GM18505 (cell line): Measurements from ENCODE around the gene ZNF264.
"Not testable (repeated sequence)": the region's sequence is repeated elsewhere in the genome, so short reads cannot be mapped to it uniquely, and the experiment has no call there.

ENCODE experiments used
- ATAC-seq: cut with Tn5 transposase; IDR thresholded peaks from one replicate; pipeline ENCODE4 v1.9.1; 2021; ENCODE audit not compliant: unreplicated experiment
- POLR2A ChIP-seq: IDR thresholded peaks from 4 replicates; pipeline ENCODE4 v1.6.1; 2011; ENCODE audit warnings: borderline replicate concordance; ENCODE audit not compliant: insufficient read depth, insufficient read length; ENCODE audit errors: extremely low read depth

The ZNF264 gene

DNA sequence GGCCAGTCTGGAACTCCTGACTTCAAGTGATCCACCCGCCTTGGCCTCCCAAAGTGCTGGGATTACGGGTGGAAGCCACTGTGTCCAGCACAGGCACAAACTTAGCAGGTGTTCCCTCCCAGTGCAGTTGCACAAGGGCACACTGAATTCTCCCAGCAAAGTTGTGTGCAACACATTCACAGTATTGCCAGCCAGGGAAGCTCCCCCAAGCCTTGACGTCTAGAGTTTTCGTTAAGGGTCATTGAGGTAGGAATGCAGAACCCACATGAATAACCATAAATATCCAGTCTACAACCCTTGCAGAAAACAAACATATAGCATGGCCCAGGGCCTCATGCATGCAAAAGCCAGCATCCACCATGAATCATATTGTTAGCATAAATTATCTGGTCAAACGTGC, 36.2 kb downstream of the ZNF264 start:
- no peak for ATAC-seq
- no peak for TF ChIP-seq POLR2A

DNA sequence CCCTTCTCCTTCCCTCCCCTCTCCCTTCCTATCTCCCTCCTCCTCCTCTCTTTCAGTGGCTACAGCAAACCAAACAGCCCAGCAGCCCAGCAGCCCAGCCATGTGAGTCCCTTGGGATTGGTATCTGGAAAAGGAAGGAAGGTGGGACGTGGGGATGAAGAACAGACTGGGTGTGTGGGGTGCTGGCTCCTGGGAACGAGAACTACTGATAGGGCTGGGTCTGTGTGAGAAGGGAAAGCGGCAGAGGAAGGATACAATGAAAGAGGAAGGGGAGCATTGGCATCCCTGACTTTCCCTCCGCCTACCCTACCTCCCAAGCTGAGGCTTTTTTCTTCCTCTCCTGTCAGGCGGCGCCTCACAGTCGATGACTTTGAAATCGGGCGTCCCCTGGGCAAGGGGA, 40.4 kb downstream of the ZNF264 start:
- no peak for TF ChIP-seq POLR2A
- ATAC-seq: no peak

DNA sequence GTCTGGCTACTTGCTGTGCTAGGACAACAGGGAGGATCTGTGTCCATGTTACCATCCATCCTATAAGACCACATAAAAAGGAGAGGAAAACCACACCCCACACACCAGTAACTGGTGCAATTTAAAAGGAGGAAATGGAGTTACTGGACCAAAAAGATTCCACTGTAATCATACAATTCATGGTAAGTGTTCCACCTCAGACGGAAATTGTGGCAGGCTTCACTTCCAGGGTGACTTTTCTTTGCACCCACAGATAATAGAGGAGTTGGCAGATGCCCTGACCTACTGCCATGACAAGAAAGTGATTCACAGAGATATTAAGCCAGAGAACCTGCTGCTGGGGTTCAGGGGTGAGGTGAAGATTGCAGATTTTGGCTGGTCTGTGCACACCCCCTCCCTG, 41.9 kb downstream of the ZNF264 start:
- TF ChIP-seq POLR2A: no peak
- no peak for ATAC-seq

DNA sequence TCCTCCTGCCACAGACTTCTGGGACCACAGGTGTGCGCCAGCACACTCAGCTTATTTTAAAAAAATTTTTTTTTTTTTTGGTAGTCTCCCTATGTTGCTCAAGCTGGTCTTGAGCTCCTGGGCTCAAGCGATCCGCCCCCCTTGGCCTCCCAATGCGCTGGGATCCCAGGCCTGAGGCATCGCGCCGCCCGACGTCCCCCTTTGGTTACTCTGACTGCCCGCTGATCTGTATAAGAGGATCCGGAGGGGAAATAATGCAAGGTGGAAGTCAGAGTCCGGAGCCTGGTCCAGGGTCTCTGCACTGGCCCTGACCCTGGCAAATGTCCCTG, 48.6 kb downstream of the ZNF264 start:
- TF ChIP-seq POLR2A: no peak
- ATAC-seq: peak; percentile 33

DNA sequence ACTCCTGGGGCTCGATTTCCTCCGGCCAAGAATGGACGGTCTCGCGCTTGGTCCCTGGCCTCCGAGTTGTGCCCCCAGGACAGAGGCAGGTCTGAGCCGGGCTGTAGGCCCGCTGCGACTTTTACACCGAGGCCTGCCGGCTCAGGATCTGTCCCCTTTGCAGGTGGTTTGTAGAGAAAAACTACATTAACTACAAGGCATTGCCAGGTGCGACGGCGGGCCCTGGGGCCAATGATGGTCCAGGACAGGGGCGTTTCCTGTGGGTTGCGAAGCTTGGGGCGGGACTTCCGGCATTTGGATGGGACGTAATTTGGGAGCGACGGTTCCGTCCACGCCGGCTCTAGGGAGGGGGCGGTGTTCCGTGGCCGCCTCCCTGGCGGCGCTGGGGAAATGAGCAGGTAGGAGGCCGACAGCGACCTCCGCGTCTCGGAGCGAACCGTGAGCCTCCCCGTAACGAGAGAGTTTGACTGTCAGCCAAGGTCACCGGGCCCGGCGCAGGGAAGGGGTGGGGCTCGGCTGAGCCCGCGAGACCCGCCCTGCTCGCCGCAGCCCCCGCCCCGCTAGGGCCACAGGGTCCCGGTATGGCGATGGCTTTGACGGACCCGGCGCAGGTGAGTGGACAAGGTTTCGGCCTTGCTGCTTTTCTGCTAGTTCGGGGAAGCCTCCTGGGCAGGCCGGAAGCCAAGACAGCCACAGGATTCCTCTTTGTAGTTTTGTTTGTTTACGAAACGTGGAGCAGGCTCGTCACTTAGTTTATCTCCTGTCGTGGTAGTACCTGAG, 49.2 kb downstream of the ZNF264 start, which contains the start of gene ZNF805:
ZNF805 (plus strand) TSS at position 322 of the 780 bp plus-strand sequence; CDS start at position 582, 260 bp downstream.
- peak; percentile 87 for ATAC-seq
- peak; percentile 79 for TF ChIP-seq POLR2A

DNA sequence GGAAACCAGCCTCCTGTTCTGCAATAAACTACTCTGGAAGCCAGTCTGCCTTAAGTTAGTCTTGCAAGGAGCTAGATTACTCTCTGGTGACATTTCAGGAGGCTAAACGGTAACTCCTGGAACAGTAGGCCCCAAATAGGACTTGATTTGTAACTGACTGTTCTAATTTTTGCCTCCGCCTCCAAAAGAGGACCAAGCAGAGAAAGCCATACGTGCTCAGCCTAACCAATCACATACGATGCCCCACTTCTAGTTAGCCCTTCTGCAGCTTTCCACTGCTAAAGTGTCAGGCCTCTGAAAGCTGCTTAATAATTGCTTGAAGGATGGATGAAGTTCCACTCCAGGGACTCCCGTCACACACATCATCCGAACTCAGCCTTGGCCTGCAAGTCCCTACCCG, 49.9 kb downstream of the ZNF264 start:
- no peak for TF ChIP-seq POLR2A
- ATAC-seq: no peak

DNA sequence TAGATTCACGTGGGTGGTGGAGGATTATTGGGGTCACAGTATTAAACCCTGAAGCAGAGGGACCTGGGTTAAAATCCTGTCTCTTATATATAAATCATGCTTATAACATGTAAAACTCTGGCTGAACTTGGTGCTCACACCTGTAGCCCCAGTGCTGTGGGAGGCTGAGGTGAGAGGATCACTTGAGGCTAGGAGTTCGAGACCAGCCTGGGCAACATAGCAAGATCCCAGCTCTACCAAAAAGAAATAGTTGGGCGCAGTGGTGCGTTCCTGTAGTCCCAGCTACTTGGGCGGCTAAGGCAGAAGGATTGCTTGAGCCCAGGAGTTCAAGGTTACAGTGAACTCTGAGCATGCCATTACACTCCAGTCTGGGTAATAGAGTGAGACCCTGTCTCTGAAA, 51.5 kb downstream of the ZNF264 start:
- ATAC-seq: no peak
- TF ChIP-seq POLR2A: no peak

DNA sequence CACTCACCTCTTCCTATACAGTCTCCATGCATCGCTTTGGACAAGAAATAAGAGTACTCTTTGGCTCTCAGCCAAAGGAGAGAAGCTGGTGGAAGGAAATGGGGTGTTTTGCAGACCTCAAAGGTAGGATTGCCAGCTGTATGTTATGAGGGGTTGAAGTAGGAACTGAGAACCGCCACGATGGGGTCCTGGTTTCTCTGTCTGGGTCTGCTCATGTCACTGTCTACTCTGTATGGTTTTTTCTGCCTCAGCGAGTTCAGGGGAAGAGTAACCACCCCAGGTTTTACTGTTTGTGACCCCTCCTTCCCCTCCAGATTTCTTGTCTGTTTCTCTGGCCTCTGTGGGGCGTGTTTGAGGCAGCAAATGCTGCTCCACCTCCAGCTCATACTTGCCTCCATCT, 53.2 kb downstream of the ZNF264 start:
- no peak for ATAC-seq
- no peak for TF ChIP-seq POLR2A

DNA sequence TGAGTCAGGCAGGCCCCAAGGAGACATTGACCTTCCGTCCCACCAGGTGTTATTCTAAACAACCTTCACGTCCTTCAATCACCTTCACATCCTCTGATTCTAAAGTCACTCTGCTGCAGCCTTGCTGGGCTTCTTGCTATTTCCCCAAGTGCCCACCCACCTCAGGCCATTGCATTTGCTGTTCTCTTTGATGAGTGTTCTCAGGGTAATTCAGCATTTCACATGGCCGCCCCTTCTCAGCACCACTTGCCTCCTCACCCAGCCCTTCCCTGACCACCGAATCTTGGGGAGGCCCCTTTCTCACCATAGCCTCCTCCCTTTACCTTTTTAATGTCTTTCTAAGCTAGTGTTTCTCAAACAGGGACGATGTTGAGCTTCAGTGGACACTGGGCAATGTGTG, 53.8 kb downstream of the ZNF264 start:
- no peak for ATAC-seq

DNA sequence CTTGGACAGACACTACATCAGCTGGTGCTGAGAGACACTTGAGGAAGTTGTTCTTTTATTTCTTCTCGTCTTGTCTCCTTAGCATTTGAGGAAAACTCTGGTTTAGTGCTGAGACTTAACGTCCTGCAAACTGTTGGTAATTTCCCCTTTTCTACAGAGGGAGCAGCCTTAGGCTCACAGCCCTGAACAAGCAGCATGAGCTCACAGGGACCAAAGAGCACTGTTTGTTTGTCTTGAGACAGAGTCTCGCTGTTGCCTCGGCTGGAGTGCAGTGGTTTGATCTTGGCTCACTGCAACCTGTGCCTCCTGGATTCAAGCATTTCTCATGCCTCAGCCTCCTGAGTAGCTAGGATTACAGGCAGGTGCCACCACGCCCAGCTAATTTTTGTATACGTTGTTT, 54.7 kb downstream of the ZNF264 start:
- ATAC-seq: no peak
- TF ChIP-seq POLR2A: no peak

More for the DNA sequence above, 53.8 kb downstream of the ZNF264 start:
- no peak for TF ChIP-seq POLR2A

DNA sequence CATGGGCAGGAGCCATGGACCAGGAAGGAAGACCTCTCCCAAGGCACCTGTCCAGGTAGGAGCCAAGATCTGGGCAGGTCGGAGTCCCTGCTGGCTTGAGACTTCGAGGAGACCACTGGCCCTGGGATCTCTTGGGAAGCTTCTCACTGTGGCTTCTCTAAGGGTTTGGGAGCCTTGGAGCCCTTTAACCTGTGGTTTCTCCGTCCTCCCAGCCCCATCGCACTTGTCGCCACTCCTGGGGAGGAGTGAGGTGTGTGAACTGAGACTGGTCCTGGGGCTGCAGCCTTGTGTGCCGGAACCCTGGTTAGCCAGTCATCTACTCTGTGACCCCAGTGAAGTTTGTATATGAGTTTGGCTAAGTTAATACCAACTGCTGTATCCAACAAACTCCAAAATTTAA, 57.3 kb downstream of the ZNF264 start:
- no peak for TF ChIP-seq POLR2A
- ATAC-seq: no peak

DNA sequence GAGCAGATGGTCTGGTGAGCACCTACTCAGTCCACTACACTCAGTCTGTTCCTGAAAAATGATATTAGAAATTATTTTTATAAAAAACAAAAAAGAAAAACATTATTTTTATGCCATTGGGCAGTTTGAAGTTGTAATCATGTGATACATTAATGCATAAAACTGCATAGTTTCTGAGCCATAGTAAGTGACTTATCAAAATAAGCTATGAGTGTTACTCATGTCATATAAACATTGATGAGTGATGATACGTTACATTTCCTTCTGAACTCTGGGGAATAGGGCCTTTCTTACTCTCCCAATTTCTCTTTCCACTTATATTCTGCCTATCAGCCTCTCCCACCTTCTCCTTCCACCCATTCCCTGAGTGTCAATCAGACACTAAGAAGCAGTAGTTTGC, 58.0 kb downstream of the ZNF264 start:
- no peak for TF ChIP-seq POLR2A
- ATAC-seq: no peak

DNA sequence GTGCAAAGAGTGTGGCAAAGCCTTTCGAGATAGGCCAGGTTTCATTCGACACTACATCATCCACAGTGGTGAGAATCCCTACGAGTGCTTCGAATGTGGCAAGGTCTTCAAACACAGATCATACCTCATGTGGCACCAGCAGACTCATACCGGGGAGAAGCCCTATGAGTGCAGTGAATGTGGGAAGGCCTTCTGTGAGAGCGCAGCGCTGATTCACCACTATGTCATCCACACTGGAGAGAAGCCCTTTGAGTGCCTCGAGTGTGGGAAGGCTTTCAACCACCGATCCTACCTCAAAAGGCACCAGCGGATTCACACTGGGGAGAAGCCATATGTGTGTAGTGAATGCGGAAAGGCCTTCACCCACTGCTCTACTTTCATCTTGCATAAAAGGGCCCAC, 62.5 kb downstream of the ZNF264 start:
- not testable (repeated sequence) for ATAC-seq

DNA sequence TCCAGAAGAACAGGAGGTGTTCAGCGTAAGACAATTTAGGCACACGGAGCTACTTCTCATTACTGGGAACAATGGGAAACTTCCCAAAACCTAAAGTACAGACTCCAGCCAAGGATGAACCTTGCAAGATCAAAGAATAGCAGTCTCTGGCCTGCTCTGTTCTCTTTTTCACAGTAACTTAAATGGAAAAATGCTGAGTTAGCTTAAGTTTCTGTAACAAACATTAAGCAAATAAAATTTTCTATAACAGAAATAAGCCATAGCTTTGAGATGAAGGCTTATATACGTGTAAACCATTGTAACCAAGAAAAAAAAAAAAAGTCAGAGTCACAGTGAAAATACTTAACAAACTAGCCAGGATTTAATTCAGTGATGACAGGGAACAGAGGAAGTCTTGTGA, 70.7 kb downstream of the ZNF264 start:
- TF ChIP-seq POLR2A: no peak
- ATAC-seq: no peak

DNA sequence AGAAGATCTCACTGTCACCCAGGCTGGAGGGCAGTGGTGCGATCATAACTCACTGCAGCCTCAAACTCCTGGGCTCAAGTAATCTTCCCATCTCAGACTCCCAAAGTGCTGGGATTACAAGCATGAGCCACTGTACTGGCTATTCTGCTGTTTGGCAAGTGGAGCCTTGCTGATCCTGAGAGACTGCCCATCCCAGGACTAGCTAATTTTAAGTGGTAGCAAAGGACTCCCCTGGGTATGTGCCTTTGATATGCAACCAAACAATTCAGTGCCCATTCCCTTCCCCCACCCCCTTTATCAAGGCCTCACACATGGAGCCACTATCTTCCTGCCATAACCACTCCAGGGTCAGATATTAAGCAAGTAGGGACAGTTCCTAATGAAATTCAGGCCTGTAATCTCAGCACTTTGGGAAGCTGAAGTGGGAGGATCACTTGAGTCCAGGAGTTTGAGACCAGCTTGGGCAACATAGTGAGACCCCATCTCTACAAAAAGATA, 72.0 kb downstream of the ZNF264 start:
- ATAC-seq: no peak
- TF ChIP-seq POLR2A: no peak
